ENCODE measurements around the gene TNIP1.

- TF ChIP-seq CTCF (conservative IDR thresholded peaks at IDR 0.05 in 1 of 2, IDR thresholded peaks at IDR 0.05 in 1 of 2; ENCODE audit: extremely low read depth in 1 of 2, insufficient read depth in 1 of 2, low read depth in 1 of 2, low read length in 2 of 2) (no peak), EZH2 (IDR thresholded peaks at IDR 0.05; ENCODE audit: borderline replicate concordance, low read length) (no peak)
Observed at GRCh38 chr5:151003503-151003860, 77.4 kb downstream of the TNIP1 start.
